GM19099 (cell line): ENCODE measurements around the gene ZNF175.

Source experiments
- POLR2A ChIP-seq: IDR thresholded peaks from 3 replicates; pipeline ENCODE4 v1.6.1; 2011; ENCODE audit warnings: low read depth; ENCODE audit not compliant: insufficient read length; ENCODE audit errors: extremely low read depth

The ZNF175 gene

DNA sequence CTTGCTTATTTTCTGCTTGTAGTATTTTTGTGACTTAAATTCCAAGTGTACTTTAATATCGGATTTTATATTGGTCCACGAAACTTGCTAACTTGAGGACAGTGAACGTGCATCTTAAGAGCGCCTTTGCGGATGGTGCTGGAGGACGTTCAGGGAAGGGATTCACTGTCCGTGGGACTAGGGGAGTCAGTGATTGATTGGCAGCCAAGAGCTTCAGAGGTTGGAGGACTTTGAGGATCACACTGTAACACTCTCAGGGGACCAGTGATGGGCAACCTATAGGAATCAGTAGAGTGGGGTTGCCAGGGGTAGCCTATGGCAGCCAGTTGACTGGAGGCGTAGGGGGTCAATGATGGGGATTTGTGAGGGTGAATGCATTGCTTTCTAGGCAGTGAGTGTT is 516 bp downstream of the ZNF175 start:
- no peak for TF ChIP-seq POLR2A

DNA sequence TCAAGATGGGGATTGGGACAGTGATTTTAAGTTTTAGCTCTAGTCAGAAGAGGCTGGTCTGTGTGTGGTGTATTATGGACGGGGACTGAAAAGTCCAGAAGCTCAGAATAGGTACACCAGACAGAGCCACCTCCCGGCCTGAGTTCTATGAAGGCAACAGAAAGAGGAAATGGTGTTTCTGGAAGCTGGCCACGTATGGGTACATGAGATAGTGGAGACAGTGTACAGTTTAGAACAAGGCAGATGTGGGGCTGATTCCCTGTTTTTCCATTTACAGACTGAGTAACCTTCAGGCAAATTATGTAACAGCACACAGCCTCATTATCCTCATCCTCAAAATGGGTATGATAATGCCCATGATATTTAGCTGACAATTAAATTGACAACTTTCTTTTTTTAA is 1.3 kb downstream of the ZNF175 start:
- TF ChIP-seq POLR2A, result no peak

DNA sequence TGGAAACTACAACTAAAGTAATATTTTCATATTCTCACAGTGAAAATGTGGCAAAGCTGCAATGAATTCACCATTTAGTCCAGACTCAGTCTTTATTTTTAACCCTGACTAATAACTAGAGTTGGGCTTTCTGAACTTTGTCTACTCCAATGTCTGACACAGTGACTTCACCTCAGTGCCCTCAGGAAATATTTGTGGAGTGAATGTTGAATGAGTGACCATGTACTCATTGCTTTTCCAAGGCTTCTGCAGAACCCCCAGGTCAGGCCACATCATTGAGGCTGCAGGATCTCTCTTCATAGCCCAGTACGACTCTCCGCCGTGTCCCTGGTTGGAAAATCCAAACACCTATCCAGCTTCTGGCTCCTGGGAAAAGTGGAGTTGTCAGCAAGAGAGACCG is 1.8 kb downstream of the ZNF175 start:
- TF ChIP-seq POLR2A, result no peak

DNA sequence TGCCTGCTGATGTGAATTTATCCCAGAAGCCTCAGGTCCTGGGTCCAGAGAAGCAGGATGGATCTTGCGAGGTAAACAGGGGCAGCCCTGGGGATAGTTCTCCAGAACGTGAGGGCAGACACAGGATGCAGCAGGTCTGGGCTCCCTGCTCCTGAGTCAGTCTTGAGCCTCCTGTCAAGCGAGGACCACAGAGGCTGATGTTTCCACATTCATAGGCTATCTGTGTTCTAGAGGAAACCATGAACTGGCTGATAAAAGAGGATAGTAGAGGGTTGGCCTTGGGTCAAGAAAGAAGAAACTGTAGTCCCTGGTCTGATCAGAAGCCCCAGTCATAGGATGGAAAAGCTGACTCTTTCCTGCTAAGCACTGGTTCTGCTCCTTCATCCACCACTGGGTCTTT is 2.2 kb downstream of the ZNF175 start:
- no peak for TF ChIP-seq POLR2A

DNA sequence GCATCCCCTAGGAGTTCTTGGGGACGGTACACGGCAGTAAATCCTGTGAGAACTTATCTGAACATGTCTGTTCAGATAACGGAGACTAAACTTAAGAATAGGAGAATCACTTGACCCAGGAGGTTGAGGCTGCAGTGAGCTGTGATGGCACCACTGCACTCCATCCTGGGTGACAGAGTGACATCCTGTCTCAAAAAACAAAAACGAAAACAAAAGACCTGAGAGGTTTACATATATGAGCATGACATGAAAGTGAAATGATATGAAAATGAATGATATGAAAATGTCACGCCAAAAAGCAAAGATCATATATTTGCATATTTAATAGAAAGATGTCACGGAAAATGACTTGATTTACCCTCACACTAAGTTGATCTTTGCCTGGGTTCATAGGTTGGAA is 5.8 kb downstream of the ZNF175 start:
- TF ChIP-seq POLR2A, result no peak

DNA sequence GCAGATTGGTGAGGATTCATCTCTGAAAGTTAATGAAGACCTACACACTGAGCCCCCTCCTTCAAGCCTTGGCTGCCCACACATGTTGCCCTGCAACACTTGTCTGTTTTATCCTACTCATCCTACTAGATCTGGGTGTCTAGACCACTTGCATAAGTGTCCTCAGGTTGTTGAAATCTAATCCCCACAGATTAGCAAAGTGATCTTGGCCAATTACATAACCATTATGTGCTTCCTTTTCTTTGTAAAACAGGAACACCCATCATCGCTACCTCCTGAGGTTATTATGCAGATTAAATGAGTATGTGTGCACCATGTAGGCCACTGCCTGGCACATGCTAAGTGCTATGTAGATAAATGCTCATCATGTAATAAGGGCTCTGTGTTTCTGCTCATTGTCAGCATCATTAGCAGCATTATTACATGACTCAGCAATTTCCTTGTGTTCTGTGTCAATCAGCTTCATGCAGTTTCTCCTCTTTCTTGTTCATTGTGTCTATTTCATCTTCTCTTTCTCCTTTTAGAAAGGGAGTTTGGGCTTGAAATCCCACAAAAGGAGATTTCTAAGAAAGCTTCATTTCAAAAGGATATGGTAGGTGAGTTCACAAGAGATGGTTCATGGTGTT is 15.1 kb downstream of the ZNF175 start:
- TF ChIP-seq POLR2A, result no peak

DNA sequence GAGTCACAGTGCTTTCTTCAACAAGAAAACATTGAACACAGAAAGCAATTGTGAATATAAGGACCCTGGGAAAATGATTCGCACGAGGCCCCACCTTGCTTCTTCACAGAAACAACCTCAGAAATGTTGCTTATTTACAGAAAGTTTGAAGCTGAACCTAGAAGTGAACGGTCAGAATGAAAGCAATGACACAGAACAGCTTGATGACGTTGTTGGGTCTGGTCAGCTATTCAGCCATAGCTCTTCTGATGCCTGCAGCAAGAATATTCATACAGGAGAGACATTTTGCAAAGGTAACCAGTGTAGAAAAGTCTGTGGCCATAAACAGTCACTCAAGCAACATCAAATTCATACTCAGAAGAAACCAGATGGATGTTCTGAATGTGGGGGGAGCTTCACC is 15.7 kb downstream of the ZNF175 start:
- TF ChIP-seq POLR2A, result no peak

DNA sequence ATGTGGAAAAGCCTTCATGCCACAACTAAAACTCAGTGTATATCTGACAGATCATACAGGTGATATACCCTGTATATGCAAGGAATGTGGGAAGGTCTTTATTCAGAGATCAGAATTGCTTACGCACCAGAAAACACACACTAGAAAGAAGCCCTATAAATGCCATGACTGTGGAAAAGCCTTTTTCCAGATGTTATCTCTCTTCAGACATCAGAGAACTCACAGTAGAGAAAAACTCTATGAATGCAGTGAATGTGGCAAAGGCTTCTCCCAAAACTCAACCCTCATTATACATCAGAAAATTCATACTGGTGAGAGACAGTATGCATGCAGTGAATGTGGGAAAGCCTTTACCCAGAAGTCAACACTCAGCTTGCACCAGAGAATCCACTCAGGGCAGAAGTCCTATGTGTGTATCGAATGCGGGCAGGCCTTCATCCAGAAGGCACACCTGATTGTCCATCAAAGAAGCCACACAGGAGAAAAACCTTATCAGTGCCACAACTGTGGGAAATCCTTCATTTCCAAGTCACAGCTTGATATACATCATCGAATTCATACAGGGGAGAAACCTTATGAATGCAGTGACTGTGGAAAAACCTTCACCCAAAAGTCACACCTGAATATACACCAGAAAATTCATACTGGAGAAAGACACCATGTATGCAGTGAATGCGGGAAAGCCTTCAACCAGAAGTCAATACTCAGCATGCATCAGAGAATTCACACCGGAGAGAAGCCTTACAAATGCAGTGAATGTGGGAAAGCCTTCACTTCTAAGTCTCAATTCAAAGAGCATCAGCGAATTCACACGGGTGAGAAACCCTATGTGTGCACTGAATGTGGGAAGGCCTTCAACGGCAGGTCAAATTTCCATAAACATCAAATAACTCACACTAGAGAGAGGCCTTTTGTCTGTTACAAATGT is 16.4 kb downstream of the ZNF175 start:
- TF ChIP-seq POLR2A, result no peak

DNA sequence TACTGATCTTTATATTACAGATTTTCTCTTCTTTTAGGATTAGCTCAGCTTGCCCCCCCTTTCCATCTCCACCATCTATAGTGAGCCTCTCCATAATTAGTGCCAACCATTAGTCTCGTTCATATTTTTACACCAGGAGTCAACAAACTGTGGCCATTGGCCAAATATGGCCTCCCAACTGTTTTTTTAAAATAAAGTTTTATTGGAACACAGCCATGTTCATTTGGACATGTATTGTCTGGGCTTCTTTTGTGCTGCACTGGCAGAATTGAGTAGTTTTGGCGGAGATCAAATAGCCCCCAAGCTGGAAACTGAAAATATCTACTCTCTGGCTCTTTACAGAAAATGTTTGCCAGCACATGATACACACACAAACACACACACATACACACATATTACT is 18.4 kb downstream of the ZNF175 start:
- TF ChIP-seq POLR2A, result no peak

DNA sequence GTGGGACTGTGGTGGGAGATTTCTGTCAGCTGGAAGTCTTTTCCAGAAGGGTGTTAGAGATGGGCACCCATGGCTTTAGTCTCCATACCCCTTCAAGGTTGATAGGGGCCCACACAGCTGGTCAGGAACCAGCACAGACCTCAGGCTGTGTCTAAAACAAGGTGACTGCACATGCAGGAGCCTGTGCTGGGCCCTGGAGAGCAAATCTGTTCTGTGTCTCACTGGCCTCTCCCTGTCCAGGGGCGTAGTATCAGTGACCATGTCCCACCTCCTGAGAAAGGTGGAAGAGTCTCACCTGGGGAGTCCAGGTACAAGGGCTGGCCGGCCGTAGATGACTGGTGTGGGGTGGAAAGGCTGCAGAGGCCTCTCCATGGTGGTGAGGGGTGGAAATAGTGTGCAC is 19.4 kb downstream of the ZNF175 start:
- no peak for TF ChIP-seq POLR2A

DNA sequence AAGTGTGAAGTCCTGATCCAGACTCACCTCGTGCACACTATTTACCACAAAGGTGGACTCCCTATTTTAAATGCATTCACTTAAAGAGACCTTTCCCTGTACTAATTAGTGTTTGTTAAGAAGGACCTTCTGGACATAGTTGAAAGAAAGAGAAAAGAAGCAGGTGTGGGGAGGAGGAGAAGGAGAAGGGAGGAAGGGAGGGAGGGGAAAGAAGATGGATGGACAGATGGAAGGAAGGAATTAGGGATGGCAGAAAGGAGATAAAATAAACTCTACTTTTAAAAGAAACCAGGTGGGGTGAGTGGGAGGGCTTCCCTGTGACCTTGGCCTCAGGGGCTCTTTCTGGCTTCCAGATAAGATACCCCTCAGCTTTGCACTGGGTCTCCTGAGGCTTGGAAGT is 21.4 kb downstream of the ZNF175 start:
- TF ChIP-seq POLR2A, result no peak

DNA sequence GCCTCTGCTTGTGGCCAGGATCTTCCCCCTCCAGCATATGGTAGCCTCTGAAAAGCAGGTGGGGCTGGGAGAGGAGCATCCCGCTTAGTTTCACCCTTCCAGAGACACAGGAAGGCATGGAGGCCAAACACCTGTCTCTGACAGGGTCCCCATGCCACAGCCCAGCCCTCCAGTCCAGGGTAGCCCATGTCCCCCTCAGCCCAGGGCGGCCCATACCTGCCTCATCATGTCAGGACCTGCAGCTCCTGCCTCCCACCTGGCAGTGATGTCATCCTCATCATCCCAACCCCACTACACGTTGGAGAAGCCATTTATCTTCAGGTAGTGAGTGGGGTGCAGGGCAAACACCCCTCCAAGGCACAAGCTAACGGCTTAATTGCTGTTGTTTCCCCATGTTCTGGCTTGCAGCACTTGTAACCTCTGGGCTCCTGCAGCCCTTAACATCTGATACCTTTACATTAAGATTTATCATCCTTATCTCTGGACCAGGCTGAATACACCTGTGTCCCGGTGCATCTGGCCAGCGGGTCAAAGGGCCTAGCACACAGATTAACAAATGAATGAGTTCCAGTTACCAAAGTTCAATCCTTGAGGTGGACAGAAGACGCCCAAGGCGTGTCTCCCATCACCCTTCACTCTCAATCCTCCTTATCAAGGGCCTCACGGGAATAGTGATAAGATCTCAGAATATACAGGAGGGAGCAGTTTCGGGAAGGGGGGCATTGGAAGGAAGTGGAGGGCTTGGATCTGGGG is 22.2 kb downstream of the ZNF175 start:
- no peak for TF ChIP-seq POLR2A

DNA sequence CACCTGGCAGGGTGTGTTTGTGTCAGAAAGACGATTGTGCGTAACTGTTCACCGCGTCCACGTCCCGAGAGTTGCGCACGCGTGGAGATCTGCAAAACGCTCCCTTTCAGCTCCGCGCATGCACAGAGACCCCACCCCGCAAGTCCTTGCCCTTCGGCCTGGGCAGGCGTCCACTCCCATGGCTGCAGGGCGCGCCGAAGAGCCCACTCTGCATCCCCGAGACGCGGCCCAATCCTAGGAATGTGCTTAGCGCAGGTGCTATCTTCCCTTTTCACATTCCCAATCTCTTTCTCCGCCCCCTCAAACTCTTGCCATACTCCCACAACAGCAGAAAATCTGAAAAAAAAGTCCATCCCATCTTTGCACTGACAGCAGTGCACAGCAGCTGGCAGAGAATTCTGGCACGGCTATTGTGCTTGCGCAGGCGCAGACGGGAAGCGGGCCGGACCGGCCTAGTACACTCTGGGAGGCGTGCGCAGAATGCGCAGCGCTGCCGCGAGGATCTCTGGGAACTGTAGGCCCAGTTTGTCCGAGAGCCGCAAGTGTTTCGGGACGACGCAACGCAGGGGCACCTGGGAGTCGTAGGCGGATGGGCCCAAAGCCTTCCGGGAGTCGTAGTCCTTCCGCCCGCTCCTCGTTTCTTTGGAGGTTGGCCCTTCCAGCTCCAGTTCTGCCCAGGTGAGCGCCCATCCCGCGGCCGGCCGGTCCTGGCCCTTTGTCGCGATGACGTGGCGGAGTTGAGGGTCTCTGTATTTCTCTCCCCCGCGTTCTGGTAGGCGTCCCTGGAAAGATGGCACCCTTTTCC is 23.1 kb downstream of the ZNF175 start:
- TF ChIP-seq POLR2A, result peak; percentile 72

DNA sequence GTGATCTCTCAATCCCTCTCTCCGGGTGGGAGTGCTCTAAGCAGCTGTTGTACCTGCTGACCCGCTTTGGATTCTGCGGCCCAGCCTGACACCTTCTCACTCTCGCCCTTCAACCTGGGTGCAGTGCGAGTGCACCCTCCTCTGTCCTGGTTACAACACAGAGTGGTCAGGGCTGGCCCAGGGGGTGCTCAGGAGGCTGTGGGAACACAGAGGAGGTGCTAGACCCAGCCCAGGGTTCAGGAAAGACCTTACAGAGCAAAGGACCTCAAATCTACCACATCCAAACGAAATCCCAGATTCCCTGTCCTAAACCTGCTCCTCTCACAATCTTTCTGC is 23.7 kb downstream of the ZNF175 start:
- TF ChIP-seq POLR2A, result no peak
